H1 (cell line): ENCODE measurements around the gene LIN37. TPM values are rescaled to one million over a fixed set of nuclear protein-coding genes. Genes with fewer than 3 reads are reported as not detected.

Experiments
- CTCF ChIA-PET: fragments of 300-600 bp; sonication (Branson Sonifier 250); formaldehyde crosslinking; loops from one replicate; lab custom pipeline; 2021; ENCODE audit not compliant: partially characterized antibody; lab: Charles Lee
- POLR2A ChIA-PET: fragments of 300-600 bp; sonication (Branson Sonifier 250); formaldehyde crosslinking; loops from one replicate; lab custom pipeline; 2021; ENCODE audit warnings: inconsistent platforms; ENCODE audit not compliant: partially characterized antibody; lab: Charles Lee
- DNase-seq, 2 experiments: peaks; one replicate each; pipeline versions ENCODE4 v3.0.0 to v3.0.0-alpha.2; 2010 to 2022; ENCODE audit warnings: low spot score in 2 of 2, low read depth in 1 of 2, mixed read lengths in 1 of 2
- FAIRE-seq: peaks from 2 replicates; lab custom pipeline; 2011; peaks lifted over from hg19 to GRCh38; lab: Jason Lieb, UNC
- H2AFZ ChIP-seq: 2 replicates; pipeline ENCODE4 v1.8.1; 2012; ENCODE audit warnings: low read length, inconsistent platforms
- H2AK5ac ChIP-seq: 2 replicates; pipeline ENCODE4 v1.6.1; 2013; ENCODE audit warnings: low read depth, low read length
- H2BK120ac ChIP-seq: replicated peaks from 2 replicates; pipeline ENCODE3; 2013; ENCODE audit warnings: low read depth, low read length, inconsistent platforms
- H2BK12ac ChIP-seq: 2 replicates; pipeline ENCODE4 v1.6.1; 2013; ENCODE audit warnings: low read depth, low read length
- H2BK15ac ChIP-seq: 2 replicates; pipeline ENCODE4 v1.6.1; 2013; ENCODE audit warnings: low read length
- H2BK20ac ChIP-seq: 2 replicates; pipeline ENCODE4 v1.6.1; 2013; ENCODE audit warnings: low read length
- H2BK5ac ChIP-seq: 2 replicates; pipeline ENCODE4 v1.6.1; 2013; ENCODE audit warnings: low read depth, low read length
- H3K14ac ChIP-seq: 2 replicates; pipeline ENCODE4 v1.6.1; 2013; ENCODE audit warnings: inconsistent platforms; ENCODE audit not compliant: insufficient read length
- H3K18ac ChIP-seq: 2 replicates; pipeline ENCODE4 v1.6.1; 2013; ENCODE audit warnings: low read length; ENCODE audit errors: extremely low read depth
- H3K23ac ChIP-seq: 2 replicates; pipeline ENCODE4 v1.6.1; 2013; ENCODE audit warnings: inconsistent platforms; ENCODE audit not compliant: insufficient read length
- H3K23me2 ChIP-seq: 2 replicates; pipeline ENCODE4 v1.6.1; 2013; ENCODE audit warnings: low read depth, low read length
- H3K27ac ChIP-seq: 2 replicates; pipeline ENCODE4 v1.6.1; 2011; ENCODE audit warnings: low read depth, low read length, inconsistent platforms
- H3K27me3 ChIP-seq, 4 experiments: replicated peaks in 1 of 4; 1 replicate in 1 of 4; 2 replicates in 3 of 4; pipeline versions ENCODE4 v1.6.1 to v1.8.1; 2011 to 2013; ENCODE audit warnings: low read length in 3 of 4, mild to moderate bottlenecking in 3 of 4, inconsistent platforms in 2 of 4, mixed read lengths in 2 of 4, moderate library complexity in 1 of 4; ENCODE audit not compliant: control insufficient read depth in 3 of 4, insufficient read depth in 3 of 4; ENCODE audit errors: extremely low read depth in 1 of 4
- H3K36me3 ChIP-seq, 4 experiments: 2 replicates each; pipeline versions ENCODE4 v1.6.1 to v1.8.1; 2011 to 2013; ENCODE audit warnings: mild to moderate bottlenecking in 4 of 4, low read length in 3 of 4, moderate library complexity in 2 of 4, control low read depth in 1 of 4, inconsistent platforms in 1 of 4; ENCODE audit not compliant: insufficient read depth in 4 of 4, control insufficient read depth in 2 of 4
- H3K4ac ChIP-seq: replicated peaks from 2 replicates; pipeline ENCODE3; 2013; ENCODE audit warnings: low read length, low read depth, mixed read lengths, inconsistent platforms; ENCODE audit not compliant: insufficient read length
- H3K4me1 ChIP-seq, 4 experiments: replicated peaks in 1 of 4; 1 replicate in 1 of 4; 2 replicates in 3 of 4; pipeline versions ENCODE4 v1.6.1 to v1.8.1; 2011 to 2013; ENCODE audit warnings: low read length in 3 of 4, inconsistent platforms in 2 of 4, mixed read lengths in 1 of 4; ENCODE audit not compliant: insufficient read depth in 4 of 4, control insufficient read depth in 3 of 4
- H3K4me2 ChIP-seq, 2 experiments: 2 replicates each; pipeline versions ENCODE4 v1.6.1 to v1.8.1; 2011 to 2013; ENCODE audit warnings: low read depth in 2 of 2, low read length in 2 of 2, control low read depth in 1 of 2, inconsistent platforms in 1 of 2, mild to moderate bottlenecking in 1 of 2; ENCODE audit not compliant: insufficient read depth in 1 of 2
- H3K4me3 ChIP-seq, 4 experiments: fragments of 200-600, 300-600 bp in 1 of 4; sonication (generic), shearing (Covaris generic), sonication (Bioruptor Twin) in 1 of 4; 2 replicates each; pipeline versions ENCODE4 v1.5.1 to v1.8.1; 2011 to 2016; ENCODE audit warnings: low read length in 4 of 4, low read depth in 3 of 4, control low read depth in 2 of 4, inconsistent platforms in 2 of 4, mild to moderate bottlenecking in 2 of 4, mixed read lengths in 1 of 4, moderate library complexity in 1 of 4; ENCODE audit not compliant: insufficient read depth in 2 of 4; ENCODE audit errors: extremely low read depth in 1 of 4
- H3K56ac ChIP-seq: replicated peaks from 2 replicates; pipeline ENCODE3; 2013; ENCODE audit warnings: low read depth, mild to moderate bottlenecking, mixed read lengths, low read length, inconsistent platforms; ENCODE audit not compliant: insufficient read length
- H3K79me1 ChIP-seq: 2 replicates; pipeline ENCODE4 v1.6.1; 2013; ENCODE audit warnings: low read depth, low read length, control low read depth
- H3K79me2 ChIP-seq, 2 experiments: 2 replicates each; pipeline versions ENCODE4 v1.6.1 to v1.8.1; 2012 to 2013; ENCODE audit warnings: low read length in 2 of 2, mild to moderate bottlenecking in 2 of 2, inconsistent platforms in 1 of 2; ENCODE audit not compliant: insufficient read depth in 2 of 2, control insufficient read depth in 1 of 2
- H3K9ac ChIP-seq, 4 experiments: replicated peaks in 1 of 4; 1 replicate in 1 of 4; 2 replicates in 3 of 4; pipeline versions ENCODE4 v1.6.1 to v1.8.1; 2011 to 2013; ENCODE audit warnings: low read depth in 3 of 4, low read length in 3 of 4, control low read depth in 2 of 4, mild to moderate bottlenecking in 2 of 4, moderate library complexity in 2 of 4, inconsistent platforms in 1 of 4; ENCODE audit errors: extremely low read depth in 1 of 4
- H3K9me3 ChIP-seq, 2 experiments: 2 replicates each; pipeline versions ENCODE4 v1.6.1 to v1.8.1; 2012 to 2013; ENCODE audit warnings: mild to moderate bottlenecking in 2 of 2, moderate library complexity in 2 of 2, control low read depth in 1 of 2, inconsistent platforms in 1 of 2, low read depth in 1 of 2, low read length in 1 of 2, mixed read lengths in 1 of 2; ENCODE audit not compliant: insufficient read depth in 2 of 2
- H4K20me1 ChIP-seq, 2 experiments: replicated peaks in 1 of 2; 2 replicates each; pipeline versions ENCODE3 to v1.8.1; 2011 to 2013; ENCODE audit warnings: inconsistent platforms in 2 of 2, low read length in 2 of 2, mild to moderate bottlenecking in 1 of 2; ENCODE audit not compliant: insufficient read depth in 2 of 2, control insufficient read depth in 1 of 2
- H4K5ac ChIP-seq: 2 replicates; pipeline ENCODE4 v1.6.1; 2013; ENCODE audit warnings: low read length, low read depth, mixed read lengths, inconsistent platforms; ENCODE audit not compliant: insufficient read length
- H4K8ac ChIP-seq: 2 replicates; pipeline ENCODE4 v1.8.0; 2013; ENCODE audit warnings: mild to moderate bottlenecking, moderate library complexity, low read length, inconsistent platforms; ENCODE audit not compliant: insufficient read depth; ENCODE audit errors: extremely low read depth
- H4K91ac ChIP-seq: replicated peaks from 2 replicates; pipeline ENCODE3; 2013; ENCODE audit warnings: low read length, mixed read lengths, inconsistent platforms; ENCODE audit not compliant: insufficient read length
- CBX8 ChIP-seq: fragments of 300-800, 300-1000 bp; sonication (generic); IDR thresholded peaks from 2 replicates; pipeline ENCODE4 v1.7.1; 2016; ENCODE audit warnings: low read depth, low read length, borderline replicate concordance
- CEBPB ChIP-seq: IDR thresholded peaks from 2 replicates; pipeline ENCODE4 v1.6.1; 2012; ENCODE audit warnings: low read depth, low read length
- CREB1 ChIP-seq: IDR thresholded peaks from 2 replicates; pipeline ENCODE4 v1.6.1; 2012; ENCODE audit warnings: inconsistent platforms
- EGR1 ChIP-seq: IDR thresholded peaks from 2 replicates; pipeline ENCODE4 v1.6.1; 2011; ENCODE audit warnings: low read depth, low read length, borderline replicate concordance
- MAFK ChIP-seq: IDR thresholded peaks from 2 replicates; pipeline ENCODE4 v1.6.1; 2012; ENCODE audit warnings: low read depth, mild to moderate bottlenecking, improper control_type of control experiment, low read length
- SRF ChIP-seq: IDR thresholded peaks from 2 replicates; pipeline ENCODE4 v1.6.1; 2011; ENCODE audit warnings: mild to moderate bottlenecking, low read depth, low read length, moderate library complexity
- TBP ChIP-seq: IDR thresholded peaks from 2 replicates; pipeline ENCODE4 v1.6.1; 2011; ENCODE audit warnings: low read depth, low read length, improper control_type of control experiment
- WGBS, 2 experiments: shearing (Covaris generic) in 1 of 2; methylation state at CpG; one replicate each; pipeline versions ENCODE4 v1.1.6 to v1.1.7; 2013 to 2015; ENCODE audit warnings: low lambda C conversion rate in 2 of 2, mixed read lengths in 2 of 2, inconsistent platforms in 1 of 2, low coverage in 1 of 2, missing lambda C conversion rate in 1 of 2; ENCODE audit not compliant: insufficient replicate concordance in 2 of 2, insufficient coverage in 1 of 2, insufficient read length in 1 of 2; ENCODE audit errors: extremely low coverage in 1 of 2, missing lambda C conversion rate in 1 of 2; 5-methylcytosine and 5-hydroxymethylcytosine counted together
- polyA plus RNA-seq, 7 experiments: library from polyadenylated mRNA; depleted of rRNA in 3 of 7; stranded (reverse) in 5 of 7; unstranded in 2 of 7; fragments of >200 nt in 5 of 7; fragments of 200-250 nt in 2 of 7; gene quantifications; 1 replicate in 5 of 7; 2 replicates in 1 of 7; 4 replicates in 1 of 7; pipeline versions ENCODE4 v1.2.1 to v1.2.3, GENCODE V29; 2011 to 2013; ENCODE audit warnings: missing spikeins in 2 of 7, mixed read lengths in 2 of 7
- total RNA-seq: library from RNA; stranded (reverse); fragmentation: NEBNext Ultra II Directional; extraction: Animal tissue kit (Norgen Biotek cat#: 25700); gene quantifications from 2 replicates; pipeline ENCODE4 v1.2.1, GENCODE V29; 2021

LIN37 gene
- total and polyA plus RNA-seq, 2 of the 8 experiments (the other 6 are each of a cell fraction or from before 2014, with no cell fraction given) = 3.8 to 9.8 TPM

- H4K91ac ChIP-seq = no peak overlapping the region
- peaks cover 0 to 21% (median 17%) of the 10 kb centered on the region in 4 experiments; a peak in 6 of 7 replicates for H3K4me1 ChIP-seq
- H2AK5ac ChIP-seq = no peak overlapping the region
- H3K4ac ChIP-seq = no peak overlapping the region
- H3K23ac ChIP-seq = no peak overlapping the region
- no peak overlapping the region for H4K5ac ChIP-seq
- H3K79me1 ChIP-seq = no peaks in the 10 kb centered on the region; the same call in 1 of the 2 replicates
- H3K4me2 ChIP-seq = peak overlapping the region; percentile 54 to 82; a peak in 2 of 4 replicates
- peaks cover 4% of the 10 kb centered on the region; the same call in 1 of the 2 replicates for H3K23me2 ChIP-seq
- POLR2A ChIA-PET = interaction anchor here (0.7 to 1.8 kb wide), 4 partner anchors 10 to 27 kb away, joined by 3 to 9 read pairs (median 4); partner anchors contain the start of gene LIN37
- no peak overlapping the region for H2BK5ac ChIP-seq
- H2BK15ac ChIP-seq = no peak overlapping the region
- H3K27me3 ChIP-seq = peaks cover 0 to 9% (median 7%) of the 10 kb centered on the region in 4 experiments; a peak in 3 of 7 replicates
- no peak overlapping the region for H2AFZ ChIP-seq
- H4K20me1 ChIP-seq = peaks cover 0 to 1% of the 10 kb centered on the region in 2 experiments
- no peak overlapping the region for H3K27ac ChIP-seq
- WGBS, 2 experiments = 71% methylated on average over 16 of the region's 16 CpGs; no CpG with 5 or more reads in 1 of the 2 experiments
- DNase-seq (no peak), FAIRE-seq (no peak)
- no peak overlapping the region for H2BK12ac ChIP-seq
- H4K8ac ChIP-seq = no peak overlapping the region
- no peak overlapping the region for H3K9ac ChIP-seq
- H3K4me3 ChIP-seq = no peak overlapping the region
- no peaks in the 10 kb centered on the region for H3K9me3 ChIP-seq
- TF ChIP-seq EGR1 (no peak), TBP (no peak), SRF (no peak), CEBPB (no peak), CBX8 (no peak), MAFK (no peak), CREB1 (no peak)
- no peak overlapping the region for H3K18ac ChIP-seq
- no peak overlapping the region for H2BK20ac ChIP-seq
- H2BK120ac ChIP-seq = no peak overlapping the region
- no peaks in the 10 kb centered on the region for H3K36me3 ChIP-seq
- H3K56ac ChIP-seq = no peak overlapping the region
- no peak overlapping the region for H3K14ac ChIP-seq
- H3K79me2 ChIP-seq = no peaks in the 10 kb centered on the region
- CTCF ChIA-PET = interaction anchor here (0.7 to 1.0 kb wide), 2 partner anchors 12 to 270 kb away, joined by 4 read pairs; no protein-coding TSS in a partner anchor
These were observed 26.1 kb downstream of the LIN37 start for GRCh38 chr19:35774274-35775045.
